NCI-H1417 (cell line): Measurements from ENCODE around the gene CCNB1.
A peak's percentile ranks its signal among the peaks of the same experiment; 100 is the strongest.
"Not testable (repeated sequence)": the region's sequence is repeated elsewhere in the genome, so short reads cannot be mapped to it uniquely, and the experiment has no call there.

Source experiments
- DNase-seq, 3 experiments: peaks; one replicate each; lab custom pipeline; 2025; lab: John Stamatoyannopoulos, UW

The CCNB1 gene

GRCh38 chr5:69166686-69167492 lies at the start of gene CCNB1:
Gene CCNB1 (plus strand): TSS chr5:69167150. CDS start chr5:69167263, 113 bp downstream.
- DNase-seq = peak; percentile 93 to 99 (median 96)

GRCh38 chr5:69129413-69129812 lies 37.5 kb upstream of the CCNB1 start:
- no peak for DNase-seq

GRCh38 chr5:69130241-69130640 lies 36.7 kb upstream of the CCNB1 start:
- DNase-seq = no peak

GRCh38 chr5:69131304-69131703 lies 35.6 kb upstream of the CCNB1 start:
- no peak for DNase-seq

GRCh38 chr5:69134126-69134525 lies 32.8 kb upstream of the CCNB1 start:
- DNase-seq = no peak

GRCh38 chr5:69136293-69136692 lies 30.7 kb upstream of the CCNB1 start:
- DNase-seq = no peak

GRCh38 chr5:69137208-69137607 lies 29.7 kb upstream of the CCNB1 start:
- not testable (repeated sequence) for DNase-seq

GRCh38 chr5:69137807-69138206 lies 29.1 kb upstream of the CCNB1 start:
- no peak for DNase-seq

- DNase-seq = no peak
Measured at GRCh38 chr5:69138766-69139165, 28.2 kb upstream of the CCNB1 start.

- not testable (repeated sequence) for DNase-seq
Measured at GRCh38 chr5:69140239-69140638, 26.7 kb upstream of the CCNB1 start.

GRCh38 chr5:69140827-69141226 lies 26.1 kb upstream of the CCNB1 start:
- no peak for DNase-seq

GRCh38 chr5:69148576-69148975 lies 18.4 kb upstream of the CCNB1 start:
- DNase-seq = not testable (repeated sequence)

- no peak for DNase-seq
Measured at GRCh38 chr5:69148981-69149675, 17.8 kb upstream of the CCNB1 start.

GRCh38 chr5:69149676-69150010 lies 17.3 kb upstream of the CCNB1 start:
- DNase-seq = no peak

GRCh38 chr5:69152731-69153130 lies 14.2 kb upstream of the CCNB1 start:
- no peak for DNase-seq

- no peak for DNase-seq
Measured at GRCh38 chr5:69156456-69156855, 10.5 kb upstream of the CCNB1 start.

GRCh38 chr5:69158039-69158438 lies 8.9 kb upstream of the CCNB1 start:
- no peak for DNase-seq

GRCh38 chr5:69160651-69161050 lies 6.3 kb upstream of the CCNB1 start:
- DNase-seq = no peak

- peak in 1 of 3 experiments; percentile 35 for DNase-seq
Measured at GRCh38 chr5:69167493-69167855, 524 bp downstream of the CCNB1 start.

- DNase-seq = no peak
Measured at GRCh38 chr5:69167929-69168328, 979 bp downstream of the CCNB1 start.

GRCh38 chr5:69170495-69170894 lies 3.5 kb downstream of the CCNB1 start:
- DNase-seq = no peak

GRCh38 chr5:69170969-69171368 lies 4.0 kb downstream of the CCNB1 start:
- DNase-seq = no peak

GRCh38 chr5:69181659-69182293 lies 14.8 kb downstream of the CCNB1 start:
- DNase-seq = not testable (repeated sequence)
